ENCODE measurements around the gene LGALS8.

- TF ChIP-seq CTCF (IDR thresholded peaks at IDR 0.05): no peak
- no peak for TF ChIP-seq EZH2 (IDR thresholded peaks at IDR 0.05; ENCODE audit: borderline replicate concordance, insufficient read depth, low read depth, low read length, poor library complexity, severe bottlenecking)
These were observed 28.3 kb downstream of the LGALS8 start for GRCh38 chr1:236552096-236552495.
